ENCODE data around the gene GABRG3.

GABRG3 gene

GRCh38 chr15:27399241-27399640, 428.3 kb downstream of the GABRG3 start:
- H3K27me3 ChIP-seq (ENCODE audit: insufficient read depth, poor library complexity, severe bottlenecking), result peaks cover 3% of the 10 kb centered on the region
- no peaks in the 10 kb centered on the region for H3K9me3 ChIP-seq (ENCODE audit: severe bottlenecking)
- no peak for DNase-seq (ENCODE audit: low spot score)
- no peaks in the 10 kb centered on the region for H3K36me3 ChIP-seq (ENCODE audit: low read depth)
- TF ChIP-seq, protein P1, sequence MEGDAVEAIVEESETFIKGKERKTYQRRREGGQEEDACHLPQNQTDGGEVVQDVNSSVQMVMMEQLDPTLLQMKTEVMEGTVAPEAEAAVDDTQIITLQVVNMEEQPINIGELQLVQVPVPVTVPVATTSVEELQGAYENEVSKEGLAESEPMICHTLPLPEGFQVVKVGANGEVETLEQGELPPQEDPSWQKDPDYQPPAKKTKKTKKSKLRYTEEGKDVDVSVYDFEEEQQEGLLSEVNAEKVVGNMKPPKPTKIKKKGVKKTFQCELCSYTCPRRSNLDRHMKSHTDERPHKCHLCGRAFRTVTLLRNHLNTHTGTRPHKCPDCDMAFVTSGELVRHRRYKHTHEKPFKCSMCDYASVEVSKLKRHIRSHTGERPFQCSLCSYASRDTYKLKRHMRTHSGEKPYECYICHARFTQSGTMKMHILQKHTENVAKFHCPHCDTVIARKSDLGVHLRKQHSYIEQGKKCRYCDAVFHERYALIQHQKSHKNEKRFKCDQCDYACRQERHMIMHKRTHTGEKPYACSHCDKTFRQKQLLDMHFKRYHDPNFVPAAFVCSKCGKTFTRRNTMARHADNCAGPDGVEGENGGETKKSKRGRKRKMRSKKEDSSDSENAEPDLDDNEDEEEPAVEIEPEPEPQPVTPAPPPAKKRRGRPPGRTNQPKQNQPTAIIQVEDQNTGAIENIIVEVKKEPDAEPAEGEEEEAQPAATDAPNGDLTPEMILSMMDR (IDR thresholded peaks at IDR 0.05; ENCODE audit: poor library complexity, severe bottlenecking), result no peak
- ATAC-seq (ENCODE audit: low read depth), result no peak
- H3K27ac ChIP-seq (ENCODE audit: poor library complexity, severe bottlenecking), result no peak overlapping the region
- no peaks in the 10 kb centered on the region for H3K4me1 ChIP-seq (ENCODE audit: insufficient read depth, poor library complexity, severe bottlenecking)
- no peak overlapping the region for H3K4me3 ChIP-seq (ENCODE audit: severe bottlenecking)

- Histone ChIP-seq H3K4me1 (ENCODE audit: insufficient read depth, poor library complexity, severe bottlenecking) (no peaks in the 10 kb centered on the region), H3K27me3 (ENCODE audit: insufficient read depth, poor library complexity, severe bottlenecking) (peaks cover 3% of the 10 kb centered on the region), H3K27ac (ENCODE audit: poor library complexity, severe bottlenecking) (no peak overlapping the region), H3K4me3 (ENCODE audit: severe bottlenecking) (no peak overlapping the region), H3K9me3 (ENCODE audit: severe bottlenecking) (no peaks in the 10 kb centered on the region), H3K36me3 (ENCODE audit: low read depth) (no peaks in the 10 kb centered on the region)
- DNase-seq (ENCODE audit: low spot score) (no peak), ATAC-seq (ENCODE audit: low read depth) (no peak)
- TF ChIP-seq, protein P1 (IDR thresholded peaks at IDR 0.05; ENCODE audit: poor library complexity, severe bottlenecking), result no peak
Measured at GRCh38 chr15:27401471-27401870, 430.5 kb downstream of the GABRG3 start.

GRCh38 chr15:27408428-27408827, 437.4 kb downstream of the GABRG3 start:
- Histone ChIP-seq H3K4me3 (ENCODE audit: severe bottlenecking) (no peak overlapping the region), H3K9me3 (ENCODE audit: severe bottlenecking) (no peaks in the 10 kb centered on the region), H3K27me3 (ENCODE audit: insufficient read depth, poor library complexity, severe bottlenecking) (peaks cover 18% of the 10 kb centered on the region), H3K36me3 (ENCODE audit: low read depth) (no peaks in the 10 kb centered on the region), H3K4me1 (ENCODE audit: insufficient read depth, poor library complexity, severe bottlenecking) (no peaks in the 10 kb centered on the region), H3K27ac (ENCODE audit: poor library complexity, severe bottlenecking) (no peak overlapping the region)
- ATAC-seq (ENCODE audit: low read depth) (no peak), DNase-seq (ENCODE audit: low spot score) (no peak)
- TF ChIP-seq, protein P1 (IDR thresholded peaks at IDR 0.05; ENCODE audit: poor library complexity, severe bottlenecking), result no peak

DNA sequence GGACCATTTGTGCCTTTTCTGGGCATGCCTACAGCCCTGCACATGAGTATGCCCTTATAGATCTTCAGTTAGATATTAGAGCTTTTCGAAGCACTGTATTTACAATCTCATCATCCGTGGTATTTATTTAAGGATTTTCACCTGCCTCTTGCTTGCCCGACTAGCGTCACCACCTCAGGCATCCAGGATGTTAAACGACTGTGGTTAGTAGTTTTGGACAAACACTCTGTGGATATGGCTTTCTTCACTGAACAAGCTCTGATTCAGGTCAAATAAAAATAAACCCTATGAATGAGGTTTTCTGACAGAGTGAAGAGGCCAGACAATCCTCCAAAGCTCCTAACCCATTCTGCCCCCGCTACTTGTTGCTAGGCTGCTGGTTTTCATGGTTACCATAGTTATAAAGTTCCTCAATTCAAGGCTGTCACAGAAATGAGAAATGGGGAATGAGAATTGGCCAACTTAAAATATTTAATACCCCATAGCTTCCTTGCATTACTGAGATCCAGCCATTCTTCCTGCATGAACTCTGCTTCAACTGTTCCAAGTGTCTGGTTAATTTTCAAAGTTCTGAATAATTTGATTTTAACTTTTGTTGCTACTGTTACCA, 440.1 kb downstream of the GABRG3 start:
- Histone ChIP-seq H3K27ac (ENCODE audit: poor library complexity, severe bottlenecking) (no peak overlapping the region), H3K27me3 (ENCODE audit: insufficient read depth, poor library complexity, severe bottlenecking) (peaks cover 18% of the 10 kb centered on the region), H3K4me1 (ENCODE audit: insufficient read depth, poor library complexity, severe bottlenecking) (no peaks in the 10 kb centered on the region), H3K36me3 (ENCODE audit: low read depth) (no peaks in the 10 kb centered on the region), H3K4me3 (ENCODE audit: severe bottlenecking) (no peak overlapping the region), H3K9me3 (ENCODE audit: severe bottlenecking) (no peaks in the 10 kb centered on the region)
- DNase-seq (ENCODE audit: low spot score) (no peak), ATAC-seq (ENCODE audit: low read depth) (no peak)
- TF ChIP-seq, protein P1 (IDR thresholded peaks at IDR 0.05; ENCODE audit: poor library complexity, severe bottlenecking), result no peak

- Histone ChIP-seq H3K9me3 (ENCODE audit: severe bottlenecking) (no peaks in the 10 kb centered on the region), H3K36me3 (ENCODE audit: low read depth) (no peaks in the 10 kb centered on the region), H3K4me3 (ENCODE audit: severe bottlenecking) (no peak overlapping the region), H3K27ac (ENCODE audit: poor library complexity, severe bottlenecking) (no peak overlapping the region), H3K27me3 (ENCODE audit: insufficient read depth, poor library complexity, severe bottlenecking) (peaks cover 18% of the 10 kb centered on the region), H3K4me1 (ENCODE audit: insufficient read depth, poor library complexity, severe bottlenecking) (no peaks in the 10 kb centered on the region)
- TF ChIP-seq, protein P1 (IDR thresholded peaks at IDR 0.05; ENCODE audit: poor library complexity, severe bottlenecking), result no peak
- DNase-seq (ENCODE audit: low spot score) (no peak), ATAC-seq (ENCODE audit: low read depth) (no peak)
Measured at GRCh38 chr15:27412415-27412814, 441.4 kb downstream of the GABRG3 start.

Measured in RWPE2 (cell line).